ENCODE measurements around the gene GALNT9.
"Not testable (repeated sequence)": the region's sequence is repeated elsewhere in the genome, so short reads cannot be mapped to it uniquely, and the experiment has no call there.

GALNT9 gene

GRCh38 chr12:132311201-132311915 lies 18.0 kb downstream of the GALNT9 start:
- FAIRE-seq: no peak

DNA sequence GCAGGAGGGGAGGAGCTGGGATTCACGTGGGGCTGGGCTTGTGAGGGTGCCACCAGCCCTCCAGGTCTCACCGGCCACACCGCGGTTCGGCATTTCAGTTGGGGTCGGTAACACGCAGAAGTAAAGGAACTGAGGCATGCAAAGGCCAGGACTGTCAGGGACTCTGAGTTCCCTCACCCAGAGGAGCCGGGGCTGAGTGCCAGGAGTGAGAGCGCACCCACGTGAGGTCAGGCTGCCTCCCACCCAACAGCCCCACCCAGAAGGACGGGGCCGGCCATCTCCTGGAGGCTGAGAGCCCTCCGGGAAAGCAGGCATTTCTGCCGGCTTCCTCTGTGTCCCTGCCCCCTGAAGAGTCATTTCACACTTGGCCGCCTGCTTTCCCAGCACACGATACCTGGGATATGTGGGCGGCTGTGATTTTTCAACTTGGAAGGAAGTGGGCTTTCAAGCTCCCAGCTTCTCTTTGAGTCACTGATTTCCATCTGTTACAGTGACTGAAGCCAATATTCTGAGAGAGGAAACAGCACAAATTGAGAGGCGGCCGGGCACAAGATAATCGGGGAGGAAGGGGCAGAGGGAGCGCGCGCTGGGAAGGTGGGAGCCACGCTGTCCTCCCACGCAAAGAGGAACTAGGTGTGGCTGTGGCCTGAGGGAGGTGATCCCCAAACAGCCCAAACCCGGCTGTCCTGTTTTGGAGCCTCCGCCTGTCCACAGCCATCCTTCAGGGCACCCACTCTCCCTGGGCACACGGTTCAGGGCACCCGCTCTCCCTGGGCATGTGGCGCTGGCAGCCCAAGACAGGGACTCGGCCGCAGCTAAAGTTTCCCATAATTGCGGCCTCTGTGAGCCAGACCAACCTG lies 19.0 kb downstream of the GALNT9 start:
- no peak for FAIRE-seq

- no peak for FAIRE-seq
Measured at GRCh38 chr12:132309596-132310086, 19.7 kb downstream of the GALNT9 start.

DNA sequence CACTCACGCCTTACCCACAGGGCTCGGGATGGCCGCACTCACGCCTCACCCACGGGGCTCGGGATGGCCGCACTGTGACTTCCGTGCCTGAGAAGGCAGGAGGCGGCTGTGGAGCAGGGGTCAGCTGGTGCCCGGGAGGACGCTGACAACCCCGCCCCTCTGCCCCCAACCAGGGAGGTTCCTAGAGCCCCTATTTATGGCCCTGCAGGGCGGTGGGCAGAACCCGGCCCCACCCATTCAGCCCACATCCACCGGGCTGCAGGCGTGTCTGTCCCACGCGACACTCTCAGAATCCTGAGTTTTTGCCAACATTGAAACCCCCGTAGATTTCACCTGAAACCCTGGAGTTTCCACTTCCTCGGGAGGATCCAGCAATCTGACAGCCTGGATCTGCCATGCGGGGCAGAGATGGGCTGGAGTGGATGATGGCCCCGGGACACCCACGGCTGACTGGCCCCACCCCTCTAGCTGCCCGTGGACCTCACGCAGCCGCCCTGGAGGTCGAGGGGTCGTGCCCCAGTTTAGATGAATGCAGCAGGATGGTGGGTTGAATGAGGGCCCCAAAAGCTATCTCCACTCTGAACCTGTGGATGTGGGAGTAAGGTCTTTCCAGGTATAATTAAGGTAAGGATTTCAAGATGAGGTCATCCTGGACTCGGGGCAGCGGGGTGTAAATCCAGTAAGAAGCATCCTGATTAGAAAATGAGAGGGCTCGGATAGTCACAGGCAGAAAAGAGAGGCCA lies 20.4 kb downstream of the GALNT9 start:
- no peak for FAIRE-seq

GRCh38 chr12:132307976-132308852 lies 21.2 kb downstream of the GALNT9 start:
- no peak for FAIRE-seq

DNA sequence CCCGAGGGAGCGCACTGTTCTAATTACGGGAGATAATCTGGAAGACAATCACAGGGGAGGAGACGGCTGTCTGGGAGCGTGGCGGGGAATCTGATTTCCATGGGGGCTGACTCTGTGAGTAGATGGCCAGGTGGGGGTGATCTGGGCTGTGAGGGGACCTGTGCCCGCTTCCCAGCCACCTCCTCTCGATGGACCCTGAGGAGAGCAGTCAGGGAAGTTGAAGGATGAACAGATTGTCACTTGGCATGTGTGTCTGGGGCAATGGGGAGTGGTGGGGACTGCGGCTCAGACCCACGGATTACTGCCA lies 22.6 kb downstream of the GALNT9 start:
- no peak for FAIRE-seq

DNA sequence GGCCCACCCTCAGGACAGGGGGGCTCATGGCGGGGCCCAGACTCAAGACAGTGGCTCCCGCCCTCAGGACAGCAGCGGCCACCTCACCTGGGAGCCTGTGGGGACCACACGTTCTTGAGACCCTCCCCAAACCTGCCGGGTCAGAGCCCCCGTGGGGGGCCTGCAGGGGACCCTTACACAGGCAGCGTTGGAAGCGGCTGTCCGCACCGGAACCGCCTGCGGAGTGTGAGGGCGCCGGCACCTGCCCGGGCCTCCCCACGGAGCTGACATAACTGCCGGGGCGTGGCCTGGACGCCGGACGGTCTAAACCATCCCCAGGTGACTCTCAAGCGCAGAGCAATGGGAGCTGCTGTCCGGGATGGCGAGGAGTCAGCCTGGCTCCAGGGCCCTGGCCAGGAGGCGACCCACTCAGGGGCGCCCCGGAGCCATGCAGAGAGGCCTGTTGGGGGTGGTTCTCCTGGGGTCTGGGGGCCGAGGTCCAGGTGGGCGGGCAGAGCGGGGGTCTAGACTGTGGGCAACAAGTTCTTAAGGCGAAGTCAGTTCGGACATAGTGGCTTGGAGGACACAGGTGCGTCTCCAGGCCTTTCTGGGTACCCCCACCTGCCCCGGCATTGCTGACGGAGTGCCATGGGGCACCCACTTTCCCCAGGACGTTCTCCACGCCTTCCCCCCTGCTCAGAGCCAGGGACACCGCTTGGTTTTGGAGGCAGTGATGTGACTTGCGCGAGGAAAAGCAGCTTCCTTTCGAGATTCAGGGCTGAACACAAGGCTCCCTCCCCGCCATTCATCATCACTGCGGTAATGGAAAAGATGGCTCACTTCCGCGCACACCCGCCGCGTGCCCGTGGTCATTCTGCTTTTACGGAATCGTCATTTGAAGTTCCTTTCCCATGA lies 23.2 kb downstream of the GALNT9 start:
- no peak for FAIRE-seq

DNA sequence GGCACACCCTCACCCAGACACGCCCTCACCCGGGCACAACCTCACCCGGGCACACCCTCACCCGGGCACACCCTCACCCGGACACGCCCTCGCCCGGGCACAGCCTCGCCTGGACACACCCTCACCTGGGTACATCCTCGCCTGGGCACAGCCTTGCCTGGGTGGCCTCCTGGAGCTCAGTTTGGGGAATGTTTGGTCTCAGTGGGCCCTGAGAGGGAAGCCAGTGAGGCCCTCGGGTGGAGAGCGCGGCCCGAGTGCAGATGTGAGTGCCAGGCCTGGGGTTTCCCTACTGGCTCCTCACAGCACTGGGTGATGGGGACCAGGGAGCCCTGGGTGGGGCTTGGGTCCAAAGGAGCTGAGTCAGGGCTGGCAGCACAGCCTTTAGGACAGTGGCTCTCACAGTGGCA lies 23.8 kb downstream of the GALNT9 start:
- no peak for FAIRE-seq

DNA sequence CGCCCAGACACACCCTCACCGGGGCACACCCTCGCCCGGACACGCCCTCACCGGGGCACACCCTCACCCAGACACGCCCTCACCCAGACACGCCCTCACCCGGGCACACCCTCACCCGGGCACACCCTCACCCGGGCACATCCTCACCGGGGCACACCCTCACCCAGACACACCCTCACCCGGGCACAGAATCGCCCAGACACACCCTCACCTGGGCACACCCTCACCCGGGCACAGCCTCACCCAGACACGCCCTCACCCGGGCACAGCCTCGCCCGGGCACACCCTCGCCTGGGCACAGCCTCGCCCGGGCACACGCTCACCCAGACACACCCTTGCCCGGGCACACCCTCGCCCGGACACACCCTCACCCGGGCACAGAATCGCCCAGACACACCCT lies 24.5 kb downstream of the GALNT9 start:
- not testable (repeated sequence) for FAIRE-seq

DNA sequence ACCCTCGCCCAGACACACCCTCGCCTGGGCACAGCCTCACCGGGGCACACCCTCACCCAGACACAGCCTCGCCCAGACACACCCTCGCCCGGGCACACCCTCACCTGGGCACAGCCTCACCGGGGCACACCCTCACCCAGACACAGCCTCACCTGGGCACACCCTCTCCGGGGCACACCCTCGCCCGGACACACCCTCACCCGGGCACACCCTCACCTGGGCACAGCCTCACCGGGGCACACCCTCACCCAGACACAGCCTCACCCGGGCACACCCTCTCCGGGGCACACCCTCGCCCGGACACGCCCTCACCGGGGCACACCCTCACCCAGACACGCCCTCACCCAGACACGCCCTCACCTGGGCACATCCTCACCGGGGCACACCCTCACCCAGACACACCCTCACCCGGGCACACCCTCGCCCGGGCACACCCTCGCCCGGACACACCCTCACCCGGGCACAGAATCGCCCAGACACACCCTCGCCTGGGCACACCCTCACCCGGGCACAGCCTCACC lies 25.5 kb downstream of the GALNT9 start:
- FAIRE-seq: not testable (repeated sequence)

- FAIRE-seq: no peak
Measured at GRCh38 chr12:132302466-132303358, 26.7 kb downstream of the GALNT9 start.

- FAIRE-seq: no peak
Measured at GRCh38 chr12:132300789-132301722, 28.3 kb downstream of the GALNT9 start.

- no peak for FAIRE-seq
Measured at GRCh38 chr12:132296063-132296462, 33.3 kb downstream of the GALNT9 start.

DNA sequence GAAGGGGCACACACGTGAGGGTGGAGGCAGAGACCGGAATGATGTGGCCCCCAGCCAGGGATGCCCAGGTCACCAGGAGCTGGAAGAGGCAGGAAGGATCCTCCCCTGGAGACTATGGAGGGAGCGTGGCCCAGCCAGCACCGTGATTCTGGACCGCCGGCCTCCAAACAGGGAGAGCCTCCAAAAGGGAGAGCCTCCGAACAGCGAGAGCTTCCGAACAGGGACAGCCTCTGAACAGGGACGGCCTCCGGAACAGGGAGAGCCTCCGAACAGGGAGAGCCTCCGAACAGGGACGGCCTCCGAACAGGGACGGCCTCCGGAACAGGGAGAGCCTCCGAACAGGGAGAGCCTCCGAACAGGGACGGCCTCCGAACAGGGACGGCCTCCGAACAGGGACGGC lies 33.8 kb downstream of the GALNT9 start:
- not testable (repeated sequence) for FAIRE-seq

DNA sequence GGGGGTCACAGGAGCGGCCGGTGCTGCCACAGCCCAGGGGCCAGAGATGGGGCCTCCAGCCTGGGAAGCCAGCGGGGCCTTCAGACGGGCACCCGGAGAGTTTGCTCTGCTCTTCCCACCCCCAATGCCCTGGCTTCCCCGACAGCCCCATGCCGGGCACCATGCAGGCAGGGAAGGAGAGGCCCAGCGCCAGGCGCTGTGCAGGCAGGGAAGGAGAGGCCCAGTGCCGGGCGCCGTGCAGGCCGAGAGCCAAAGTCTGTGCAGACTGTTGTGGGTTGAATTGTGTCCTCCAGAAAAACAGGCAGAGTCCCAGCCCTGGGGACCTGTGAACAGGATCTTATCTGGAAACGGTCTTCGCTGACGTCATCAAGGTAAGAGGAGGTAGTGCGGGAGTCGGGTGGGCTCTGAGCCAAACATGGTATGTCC lies 34.3 kb downstream of the GALNT9 start:
- FAIRE-seq: no peak

- no peak for FAIRE-seq
Measured at GRCh38 chr12:132294121-132295034, 35.0 kb downstream of the GALNT9 start.
